HG03097 (cell line): Measurements from ENCODE around the gene RBM15B.

Experiments used
- ATAC-seq: cut with Tn5 transposase; IDR thresholded peaks from one replicate; pipeline ENCODE4 v1.9.1; 2021; ENCODE audit not compliant: unreplicated experiment, low FRiP score

The RBM15B gene

GRCh38 chr3:51441282-51442030 is 50.4 kb downstream of the RBM15B start:
- ATAC-seq = no peak

GRCh38 chr3:51445544-51446280 is 54.6 kb downstream of the RBM15B start:
- no peak for ATAC-seq
